ENCODE data around the gene KANSL1. TPM values are rescaled to one million over a fixed set of nuclear protein-coding genes. Genes with fewer than 3 reads are reported as not detected.
"Not testable (repeated sequence)": the region's sequence is repeated elsewhere in the genome, so short reads cannot be mapped to it uniquely, and the experiment has no call there.

KANSL1 gene
- total and polyA plus RNA-seq, 7 donors: 9.7 to 130 (median 70.7) TPM

DNA sequence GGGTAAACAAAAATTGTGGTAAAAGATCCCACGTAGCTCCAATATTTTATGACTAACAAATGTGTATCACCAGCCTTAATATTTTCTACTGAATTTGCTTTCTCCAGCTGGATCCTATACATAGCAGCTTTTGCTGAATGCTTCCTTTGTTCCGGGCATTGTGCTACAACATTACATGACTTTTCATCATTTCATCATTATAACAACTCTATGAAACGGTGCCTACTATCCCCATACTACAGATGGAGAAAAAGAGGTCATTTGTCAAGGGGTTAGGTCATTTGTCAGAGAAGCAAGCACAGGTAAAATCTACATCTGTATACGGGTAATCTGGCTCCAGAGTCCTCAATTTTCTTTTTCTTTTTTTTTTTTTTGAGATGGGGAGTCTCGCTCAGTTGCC lies 74.3 kb downstream of the KANSL1 start:
- H3K4me1 ChIP-seq: peaks cover 0 to 91% (median 79%) of the 10 kb centered on the region in 4 donors
- no peak for DNase-seq
- intact Hi-C loops (cut with DNase I): loop anchor here (5.0 kb wide), 1 partner anchor 73 kb away; the partner anchor contains the start of gene KANSL1
- no peak overlapping the region for H3K4me3 ChIP-seq
- no peaks in the 10 kb centered on the region for H3K9me3 ChIP-seq
- WGBS, 2 donors: 91 to 94% methylated on average over 5 of the region's 5 CpGs
- no peaks in the 10 kb centered on the region for H3K27me3 ChIP-seq
- no peaks in the 10 kb centered on the region for H3K36me3 ChIP-seq
- no peak overlapping the region for H3K27ac ChIP-seq
- TF ChIP-seq POLR2AphosphoS5 (IDR thresholded peaks at IDR 0.05) (no peak), EP300 (IDR thresholded peaks at IDR 0.05) (no peak), CTCF (IDR thresholded peaks at IDR 0.05) (no peak)

GRCh38 chr17:46117850-46118696 lies 75.2 kb downstream of the KANSL1 start:
- Histone ChIP-seq H3K27ac (no peak overlapping the region), H3K4me3 (no peak overlapping the region), H3K9me3 (no peaks in the 10 kb centered on the region), H3K36me3 (no peaks in the 10 kb centered on the region), H3K4me1 (peaks cover 0 to 90% (median 73%) of the 10 kb centered on the region in 4 donors), H3K27me3 (no peaks in the 10 kb centered on the region)
- intact Hi-C loops (cut with DNase I): loop anchor here (5.0 kb wide), 1 partner anchor 74 kb away; the partner anchor contains the start of gene KANSL1
- 25 to 43% methylated on average over 5 of the region's 5 CpGs for WGBS, 2 donors
- TF ChIP-seq POLR2AphosphoS5 (IDR thresholded peaks at IDR 0.05): no peak
- TF ChIP-seq CTCF (IDR thresholded peaks at IDR 0.05): no peak
- no peak for TF ChIP-seq EP300 (IDR thresholded peaks at IDR 0.05)
- no peak for TF ChIP-seq POLR2A (IDR thresholded peaks at IDR 0.05)
- DNase-seq: no peak

GRCh38 chr17:46117117-46117516 lies 76.1 kb downstream of the KANSL1 start:
- Histone ChIP-seq H3K36me3 (no peaks in the 10 kb centered on the region), H3K4me3 (no peak overlapping the region), H3K4me1 (peaks cover 0 to 87% (median 69%) of the 10 kb centered on the region in 4 donors), H3K27ac (peak overlapping the region in 2 of 4 donors; percentile 9 to 74), H3K9me3 (no peaks in the 10 kb centered on the region), H3K27me3 (no peaks in the 10 kb centered on the region)
- DNase-seq: no peak
- intact Hi-C loops (cut with DNase I): loop anchor here (5.0 kb wide), 1 partner anchor 75 kb away; the partner anchor contains the start of gene KANSL1
- TF ChIP-seq EP300 (IDR thresholded peaks at IDR 0.05) (no peak), POLR2A (IDR thresholded peaks at IDR 0.05) (no peak), POLR2AphosphoS5 (IDR thresholded peaks at IDR 0.05) (no peak), CTCF (IDR thresholded peaks at IDR 0.05) (no peak)
- WGBS, 2 donors: 86 to 88% methylated on average over 3 of the region's 3 CpGs

- H3K27me3 ChIP-seq: no peaks in the 10 kb centered on the region
- DNase-seq: no peak
- no peaks in the 10 kb centered on the region for H3K36me3 ChIP-seq
- H3K4me1 ChIP-seq: peaks cover 0 to 85% (median 66%) of the 10 kb centered on the region in 4 donors
- H3K9me3 ChIP-seq: no peaks in the 10 kb centered on the region
- intact Hi-C loops (cut with DNase I): loop anchor here (5.0 kb wide), 1 partner anchor 77 kb away; the partner anchor contains the start of gene KANSL1
- peak overlapping the region; percentile 23 to 74 (median 55) for H3K27ac ChIP-seq
- H3K4me3 ChIP-seq: peak overlapping the region in 1 of 4 donors; percentile 13
- no peak for TF ChIP-seq CTCF (IDR thresholded peaks at IDR 0.05)
- peak in 2 of 4 donors; percentile 15 to 31 for TF ChIP-seq POLR2AphosphoS5 (IDR thresholded peaks at IDR 0.05)
- no peak for TF ChIP-seq EP300 (IDR thresholded peaks at IDR 0.05)
- TF ChIP-seq POLR2A (IDR thresholded peaks at IDR 0.05): no peak
- 74 to 75% methylated on average over 6 of the region's 6 CpGs for WGBS, 2 donors
These were observed 77.5 kb downstream of the KANSL1 start for GRCh38 chr17:46115699-46116098.

DNA sequence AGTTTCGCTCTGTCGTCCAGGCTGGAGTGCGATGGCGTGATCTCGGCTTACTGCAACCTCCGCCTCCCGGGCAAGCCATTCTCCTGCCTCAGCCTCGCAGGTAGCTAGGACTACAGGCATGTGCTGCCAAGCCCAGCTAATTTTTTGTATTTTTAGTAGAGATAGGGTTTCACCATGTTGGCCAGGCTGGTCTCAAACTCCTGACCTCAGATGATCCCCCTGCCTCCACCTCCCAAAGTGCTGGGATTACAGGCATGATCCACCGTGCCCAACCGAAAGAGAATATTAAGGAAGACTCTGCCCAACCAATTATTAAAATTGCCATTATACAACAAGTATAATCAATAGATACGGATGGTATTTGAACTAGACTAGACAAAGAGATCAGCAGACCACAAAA lies 82.0 kb downstream of the KANSL1 start:
- peaks cover 0 to 87% (median 77%) of the 10 kb centered on the region in 4 donors for H3K4me1 ChIP-seq
- H3K27ac ChIP-seq; H3K4me3 ChIP-seq; intact Hi-C loops (cut with DNase I); H3K36me3 ChIP-seq; DNase-seq; H3K9me3 ChIP-seq; H3K27me3 ChIP-seq: not testable (repeated sequence)
- 97% methylated on average over 11 of the region's 11 CpGs for WGBS, 2 donors
